Stimulated activated CD8-positive, alpha-beta memory T cell treated with anti-CD3 and anti-CD28 coated beads, Interleukin-15, amount 100 ng/mL, for 48 hours (primary cell): Measurements from ENCODE around the gene CTAGE9.
"Not testable (repeated sequence)": the region's sequence is repeated elsewhere in the genome, so short reads cannot be mapped to it uniquely, and the experiment has no call there.

Source experiments
- DNase-seq, 2 donors: peaks; one replicate each; pipeline ENCODE4 v3.0.0-alpha.2; 2020; ENCODE audit warnings: low read depth in 2 of 2

Gene CTAGE9, protein sequence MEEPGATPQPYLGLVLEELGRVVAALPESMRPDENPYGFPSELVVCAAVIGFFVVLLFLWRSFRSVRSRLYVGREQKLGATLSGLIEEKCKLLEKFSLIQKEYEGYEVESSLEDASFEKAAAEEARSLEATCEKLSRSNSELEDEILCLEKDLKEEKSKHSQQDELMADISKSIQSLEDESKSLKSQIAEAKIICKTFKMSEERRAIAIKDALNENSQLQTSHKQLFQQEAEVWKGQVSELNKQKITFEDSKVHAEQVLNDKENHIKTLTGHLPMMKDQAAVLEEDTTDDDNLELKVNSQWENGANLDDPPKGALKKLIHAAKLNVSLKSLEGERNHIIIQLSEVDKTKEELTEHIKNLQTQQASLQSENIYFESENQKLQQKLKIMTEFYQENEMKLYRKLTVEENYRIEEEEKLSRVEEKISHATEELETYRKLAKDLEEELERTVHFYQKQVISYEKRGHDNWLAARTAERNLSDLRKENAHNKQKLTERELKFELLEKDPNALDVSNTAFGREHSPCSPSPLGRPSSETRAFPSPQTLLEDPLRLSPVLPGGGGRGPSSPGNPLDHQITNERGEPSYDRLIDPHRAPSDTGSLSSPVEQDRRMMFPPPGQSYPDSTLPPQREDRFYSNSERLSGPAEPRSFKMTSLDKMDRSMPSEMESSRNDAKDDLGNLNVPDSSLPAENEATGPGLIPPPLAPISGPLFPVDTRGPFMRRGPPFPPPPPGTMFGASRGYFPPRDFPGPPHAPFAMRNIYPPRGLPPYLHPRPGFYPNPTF

DNA sequence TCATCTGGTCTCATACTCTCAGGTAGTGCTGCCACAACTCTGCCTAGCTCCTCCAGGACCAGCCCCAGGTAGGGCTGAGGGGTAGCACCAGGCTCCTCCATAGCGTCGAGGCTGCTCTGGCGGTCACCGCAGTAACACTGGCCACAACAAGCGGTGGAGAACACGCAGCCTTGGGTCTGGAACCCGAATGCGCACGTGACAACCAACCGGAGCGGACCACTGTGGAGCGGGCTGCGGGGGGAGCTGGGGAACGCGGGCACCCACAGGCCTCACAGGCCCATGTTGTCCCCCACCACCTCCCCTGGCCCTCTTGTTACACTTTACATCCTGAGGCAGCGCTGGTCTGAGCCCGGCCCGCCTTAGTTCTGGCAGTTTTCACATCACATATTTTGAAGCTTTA is at the start of gene CTAGE9:
CTAGE9 (minus strand) TSS at position 101 of the 400 bp plus-strand sequence; CDS start at position 101, 0 bp downstream.
- DNase-seq, result not testable (repeated sequence)

DNA sequence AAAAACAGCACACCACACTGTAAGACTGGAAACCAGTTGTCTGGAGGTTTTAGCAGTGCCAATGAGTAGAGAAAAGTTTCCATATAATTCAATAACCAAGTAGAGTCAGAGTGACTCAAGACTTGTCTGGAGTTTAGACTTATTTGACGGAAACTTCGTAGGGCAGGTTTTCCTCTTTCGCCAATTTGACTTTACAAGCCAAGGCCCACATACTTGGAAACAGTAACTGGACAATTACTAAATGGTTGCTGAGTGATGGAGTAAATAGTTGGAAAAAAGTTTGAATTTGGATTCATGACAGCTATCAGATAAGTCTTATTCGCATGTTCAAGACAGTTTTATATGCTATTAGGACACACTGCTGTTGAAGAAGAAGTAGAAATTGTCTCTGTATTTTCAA is 48.1 kb upstream of the CTAGE9 start:
- DNase-seq, result no peak

DNA sequence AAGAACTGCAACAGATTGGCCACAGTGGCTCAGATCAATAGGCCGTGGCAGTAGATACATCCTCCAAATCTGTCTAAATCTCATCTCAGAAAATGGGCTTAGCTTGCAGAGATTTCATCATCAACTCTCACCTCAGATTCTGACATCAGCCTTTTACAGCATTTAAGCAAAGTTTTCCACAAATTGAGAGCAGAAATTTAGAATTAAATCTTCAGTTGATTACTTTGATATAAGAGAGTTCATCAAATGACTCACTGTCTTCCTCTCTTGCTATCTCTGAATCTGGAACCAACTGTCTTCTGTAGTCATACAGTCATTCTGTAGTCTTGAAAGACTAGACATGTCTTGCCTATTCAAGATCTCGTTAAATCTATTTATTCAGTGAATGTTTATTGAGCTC is 45.2 kb upstream of the CTAGE9 start:
- DNase-seq, result no peak

DNA sequence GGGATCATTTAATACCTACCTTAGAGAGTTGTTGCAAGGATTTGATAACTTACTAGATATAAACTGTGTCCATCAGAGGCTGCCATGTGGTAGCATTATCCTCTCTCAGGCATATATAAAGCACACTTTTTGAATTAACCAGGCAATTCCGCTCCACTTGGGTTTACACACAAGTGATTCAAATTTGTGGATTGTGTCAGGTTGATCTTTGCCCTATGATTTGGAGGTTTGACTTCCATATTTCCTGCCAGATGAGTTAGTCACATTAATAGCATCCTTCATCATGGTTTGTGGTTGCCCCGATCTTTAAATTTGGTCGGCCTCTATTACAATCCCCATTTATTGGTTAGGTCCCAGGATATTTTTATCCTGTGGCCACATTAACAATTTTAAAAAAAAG is 44.8 kb upstream of the CTAGE9 start:
- DNase-seq, result no peak

- no peak for DNase-seq
Observed at GRCh38 chr6:131754715-131755567, 44.1 kb upstream of the CTAGE9 start.

DNA sequence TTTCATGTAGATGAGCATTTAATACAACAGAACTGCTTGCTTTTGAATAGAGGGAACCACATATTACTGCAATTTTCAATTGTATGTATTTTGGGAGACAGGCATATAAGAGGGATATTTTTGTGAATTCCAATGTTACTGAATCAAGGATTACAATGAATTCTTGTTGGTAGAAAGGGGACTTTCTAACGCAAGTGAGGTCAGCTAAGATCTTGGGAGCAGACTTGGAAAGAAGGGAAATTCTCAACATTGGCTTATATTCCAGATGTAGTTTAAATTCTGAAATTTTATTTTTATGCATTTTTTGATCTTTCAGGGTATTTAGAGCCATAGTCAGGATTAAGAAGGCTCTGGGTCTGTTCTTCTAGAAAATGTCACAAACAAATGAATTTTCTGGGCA is 43.3 kb upstream of the CTAGE9 start:
- DNase-seq, result no peak

DNA sequence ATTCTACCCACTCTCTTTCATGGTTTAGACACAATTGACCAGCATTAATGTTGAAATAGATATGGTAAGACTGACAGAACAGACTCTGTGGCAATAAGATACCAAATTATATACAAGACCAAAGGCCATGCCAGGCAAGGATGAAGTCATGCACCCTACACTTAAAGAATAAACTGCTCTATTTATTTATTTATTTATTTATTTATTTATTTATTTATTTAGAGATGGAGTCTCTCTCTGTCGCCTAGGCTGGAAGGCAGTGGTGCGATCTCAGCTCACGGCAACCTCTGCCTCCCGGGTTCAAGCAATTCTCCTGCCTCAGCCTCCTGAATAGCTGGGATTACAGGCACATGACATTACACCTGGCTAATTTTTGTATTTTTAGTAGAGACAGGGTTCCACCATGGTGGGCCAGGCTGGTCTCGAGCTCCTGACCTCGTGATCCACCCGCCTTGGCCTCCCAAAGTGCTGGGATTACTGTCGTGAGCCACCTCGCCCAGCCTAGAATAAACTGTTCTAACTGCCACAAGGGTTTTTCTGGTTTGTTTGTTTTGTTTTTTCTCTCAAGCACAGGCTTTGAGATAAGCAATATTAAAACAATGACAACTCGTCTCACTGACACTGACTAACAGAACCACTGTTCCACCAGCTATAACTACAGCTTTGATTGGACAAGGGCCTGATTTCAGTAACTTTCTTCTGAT is 40.3 kb upstream of the CTAGE9 start:
- DNase-seq, result not testable (repeated sequence)

- no peak for DNase-seq
Observed at GRCh38 chr6:131749023-131749422, 38.2 kb upstream of the CTAGE9 start.

DNA sequence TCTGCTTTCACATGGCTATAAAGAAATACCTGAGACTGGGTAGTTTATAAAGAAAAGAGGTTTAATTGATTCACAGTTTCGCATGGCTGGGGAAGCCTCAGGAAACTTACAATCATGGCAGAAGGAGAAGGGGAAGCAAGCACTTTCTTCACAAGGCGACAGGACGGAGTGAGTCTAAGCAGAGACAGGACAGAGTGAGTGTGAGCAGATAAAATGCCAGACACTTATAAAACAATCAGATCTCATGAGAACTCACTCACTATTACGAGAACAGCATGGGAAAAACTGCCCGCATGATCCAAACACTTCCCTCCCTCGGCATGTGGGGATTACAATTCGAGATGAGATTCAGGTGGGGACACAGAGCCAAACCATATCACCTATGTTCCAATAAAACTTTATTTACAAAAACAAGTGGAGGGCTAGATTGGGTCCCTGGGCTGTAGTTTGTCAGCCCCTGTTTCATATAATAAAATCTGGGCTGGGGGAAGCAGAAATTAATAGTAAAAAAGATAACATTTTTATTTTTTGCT is 37.1 kb upstream of the CTAGE9 start:
- no peak for DNase-seq

- DNase-seq, result no peak
Observed at GRCh38 chr6:131745476-131745875, 34.7 kb upstream of the CTAGE9 start.

GRCh38 chr6:131744432-131745287 is 33.8 kb upstream of the CTAGE9 start:
- no peak for DNase-seq

DNA sequence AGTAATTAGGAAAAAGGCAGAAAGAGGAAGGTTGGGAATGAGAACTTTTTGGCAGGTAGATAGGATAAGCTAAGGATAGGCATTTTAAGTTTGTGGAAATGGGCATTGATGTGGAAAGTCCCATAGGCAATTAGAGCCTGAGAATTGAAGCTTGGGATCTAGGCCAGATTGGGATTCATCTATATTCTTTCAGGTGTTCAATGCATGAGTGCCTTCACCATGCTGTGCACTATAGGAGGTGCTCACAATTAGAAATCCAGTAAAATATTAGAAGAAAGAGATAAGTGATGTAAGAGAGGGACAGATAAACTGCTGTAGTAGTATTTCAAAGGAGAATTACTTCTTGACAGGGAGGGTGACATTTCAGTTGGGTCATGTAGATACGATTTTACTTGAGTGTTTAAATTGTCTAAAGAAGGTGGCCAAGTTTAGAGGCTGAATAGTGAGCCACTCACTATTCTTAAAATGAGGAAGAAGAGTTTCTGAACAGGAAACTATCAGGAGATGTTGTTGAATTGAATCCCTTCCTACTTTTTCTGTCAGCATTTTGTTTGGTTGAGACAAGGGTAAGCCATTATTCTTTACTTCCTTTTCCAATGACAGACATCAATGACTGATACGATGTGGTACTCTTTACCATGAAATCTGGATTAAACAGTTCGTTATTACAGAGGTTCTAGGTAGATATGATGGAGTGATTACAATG is 31.0 kb upstream of the CTAGE9 start:
- DNase-seq, result no peak

DNA sequence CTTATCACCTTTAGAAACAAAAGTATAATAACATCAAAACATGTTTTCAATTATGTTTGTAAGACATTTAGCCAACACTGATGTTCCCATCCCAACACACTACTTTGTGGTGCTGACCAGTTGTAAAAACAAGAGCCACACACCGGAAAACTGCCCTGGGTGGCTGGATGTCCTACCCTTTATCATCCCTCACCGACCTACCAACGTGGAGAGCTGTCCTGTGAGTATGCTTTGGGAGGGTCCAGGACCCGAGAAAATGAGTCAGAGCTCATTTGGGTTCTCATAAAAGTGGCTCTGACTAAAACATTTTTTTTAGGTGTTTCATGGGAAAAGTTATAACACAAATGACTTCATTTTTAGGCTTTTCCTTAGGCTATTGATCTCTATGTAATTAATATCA is 29.3 kb upstream of the CTAGE9 start:
- DNase-seq, result no peak

- no peak for DNase-seq
Observed at GRCh38 chr6:131739136-131739535, 28.3 kb upstream of the CTAGE9 start.

DNA sequence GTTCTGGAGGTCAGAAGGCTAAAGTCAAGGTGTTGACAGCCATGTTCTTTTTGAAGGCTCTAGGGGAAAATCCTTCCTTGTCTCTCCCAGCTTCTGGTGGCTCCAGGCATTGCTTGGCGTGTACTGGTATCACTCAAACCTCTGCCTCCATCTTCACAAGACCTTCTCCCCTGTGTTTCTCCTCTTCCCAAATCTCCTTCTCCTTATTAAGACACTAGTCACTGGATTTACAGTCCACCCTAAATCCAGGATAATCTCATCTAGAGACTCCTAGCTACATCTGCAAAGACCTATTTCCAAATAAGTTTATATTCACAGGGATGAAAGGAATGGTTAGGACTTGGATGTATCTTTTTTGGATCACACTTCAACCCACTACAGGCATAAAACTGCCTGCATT is 26.0 kb upstream of the CTAGE9 start:
- DNase-seq, result no peak

DNA sequence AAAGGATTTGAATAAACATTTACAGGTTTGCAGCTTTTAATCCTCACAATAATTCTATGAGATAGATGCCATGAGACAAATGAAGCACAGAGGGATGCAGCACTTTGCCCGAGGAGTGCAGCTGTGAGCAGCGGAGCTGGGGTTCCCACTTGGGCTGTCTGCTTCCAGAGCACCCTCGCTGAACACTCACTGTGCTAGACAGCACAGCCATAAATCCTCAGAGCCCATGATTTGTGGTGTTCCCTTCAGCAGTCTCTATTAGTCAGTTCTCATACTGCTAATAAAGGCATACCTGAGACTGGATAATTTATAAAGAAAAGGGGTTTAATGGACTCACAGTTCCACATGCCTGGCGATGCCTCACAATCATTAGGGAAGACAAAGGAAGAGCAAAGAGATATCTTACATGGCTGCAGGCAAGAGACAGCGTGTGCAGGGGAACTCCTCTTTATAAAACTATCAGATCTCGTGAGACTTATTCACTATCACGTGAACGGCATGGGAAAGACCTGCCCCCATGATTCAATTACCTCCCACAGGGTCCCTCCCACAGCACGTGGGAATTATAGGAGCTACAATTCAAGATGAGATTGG is 25.3 kb upstream of the CTAGE9 start:
- DNase-seq, result no peak

GRCh38 chr6:131733376-131734016 is 22.7 kb upstream of the CTAGE9 start:
- DNase-seq, result no peak

DNA sequence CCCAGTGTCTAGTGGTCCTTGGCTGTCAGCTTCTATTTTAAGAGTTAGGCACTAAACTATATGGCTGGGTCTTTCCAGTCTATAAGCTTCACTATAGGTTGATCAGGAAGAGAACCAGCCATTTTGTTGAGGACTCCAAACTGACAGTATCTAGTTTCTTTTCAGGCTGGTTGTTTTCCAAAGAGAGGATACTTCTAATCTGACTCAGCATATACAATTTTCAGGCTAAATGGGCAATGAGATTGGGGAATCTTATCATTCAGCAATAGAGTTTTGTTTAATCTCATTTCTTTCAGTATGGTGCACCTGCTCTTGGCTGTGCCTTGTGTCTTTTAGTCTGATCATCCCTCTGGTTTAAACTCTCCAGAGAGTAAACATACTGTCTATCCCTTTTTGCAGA is 20.4 kb upstream of the CTAGE9 start:
- DNase-seq, result no peak

DNA sequence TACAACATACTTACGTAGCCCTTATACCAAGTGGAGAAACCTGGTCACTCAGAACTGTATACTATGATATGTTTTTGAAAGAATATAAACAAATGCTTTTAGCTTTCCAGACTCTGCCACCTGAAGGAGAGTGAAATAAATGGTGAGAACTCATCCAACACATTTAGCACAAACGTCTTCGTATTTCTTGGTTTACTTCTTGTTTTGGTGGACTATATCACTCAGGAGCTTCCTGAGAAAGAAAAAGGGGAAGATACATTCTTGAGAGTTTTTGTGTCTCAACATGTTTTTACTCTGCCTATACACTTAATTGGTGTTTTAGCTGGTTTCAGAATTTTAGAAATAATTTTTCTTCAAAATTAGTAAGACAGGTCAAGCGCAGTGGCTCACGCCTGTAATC is 19.4 kb upstream of the CTAGE9 start:
- no peak for DNase-seq
